Measurements from ENCODE around the gene BCL3. TPM values are rescaled to one million over a fixed set of nuclear protein-coding genes. Genes with fewer than 3 reads are reported as not detected.

The BCL3 gene
- polyA plus RNA-seq, 1 donor (not counting 4 experiments of a cell fraction or from before 2014, with no cell fraction given) = 1.1 TPM

DNA sequence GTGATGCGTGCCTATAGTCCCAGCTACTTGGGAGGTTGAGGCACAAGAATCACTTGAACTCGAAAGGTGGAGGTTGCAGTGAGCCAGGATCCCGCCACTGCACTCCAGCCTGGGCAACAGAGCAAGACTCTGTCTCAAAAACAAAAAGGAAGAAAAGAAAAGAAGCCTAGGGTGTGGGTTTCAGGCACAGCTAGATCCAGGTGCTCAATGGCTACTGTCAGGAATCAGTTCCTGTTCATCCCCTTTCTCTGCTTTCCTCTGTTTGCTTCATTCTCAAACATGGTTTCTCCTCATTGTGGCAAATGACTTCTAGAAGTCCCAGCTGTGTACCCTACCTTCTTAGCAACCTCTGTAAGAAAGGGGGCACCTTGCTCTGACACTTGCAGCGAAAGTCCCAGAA is 35.0 kb downstream of the BCL3 start:
- TF ChIP-seq EZH2 (IDR thresholded peaks at IDR 0.05; ENCODE audit: low read length) = no peak
- TF ChIP-seq, protein P1, sequence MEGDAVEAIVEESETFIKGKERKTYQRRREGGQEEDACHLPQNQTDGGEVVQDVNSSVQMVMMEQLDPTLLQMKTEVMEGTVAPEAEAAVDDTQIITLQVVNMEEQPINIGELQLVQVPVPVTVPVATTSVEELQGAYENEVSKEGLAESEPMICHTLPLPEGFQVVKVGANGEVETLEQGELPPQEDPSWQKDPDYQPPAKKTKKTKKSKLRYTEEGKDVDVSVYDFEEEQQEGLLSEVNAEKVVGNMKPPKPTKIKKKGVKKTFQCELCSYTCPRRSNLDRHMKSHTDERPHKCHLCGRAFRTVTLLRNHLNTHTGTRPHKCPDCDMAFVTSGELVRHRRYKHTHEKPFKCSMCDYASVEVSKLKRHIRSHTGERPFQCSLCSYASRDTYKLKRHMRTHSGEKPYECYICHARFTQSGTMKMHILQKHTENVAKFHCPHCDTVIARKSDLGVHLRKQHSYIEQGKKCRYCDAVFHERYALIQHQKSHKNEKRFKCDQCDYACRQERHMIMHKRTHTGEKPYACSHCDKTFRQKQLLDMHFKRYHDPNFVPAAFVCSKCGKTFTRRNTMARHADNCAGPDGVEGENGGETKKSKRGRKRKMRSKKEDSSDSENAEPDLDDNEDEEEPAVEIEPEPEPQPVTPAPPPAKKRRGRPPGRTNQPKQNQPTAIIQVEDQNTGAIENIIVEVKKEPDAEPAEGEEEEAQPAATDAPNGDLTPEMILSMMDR (optimal IDR thresholded peaks at IDR 0.05 in 1 of 3, IDR thresholded peaks at IDR 0.05 in 1 of 3, conservative IDR thresholded peaks at IDR 0.05 in 1 of 3; ENCODE audit: extremely low read depth in 1 of 3, insufficient read depth in 2 of 3, low read length in 3 of 3) = no peak
- Histone ChIP-seq H2AFZ (ENCODE audit: control insufficient read depth, low read length) (no peak overlapping the region), H3K9me3 (ENCODE audit: control insufficient read depth, low read depth, low read length) (no peaks in the 10 kb centered on the region), H3K9ac (ENCODE audit: control insufficient read depth, extremely low read depth, insufficient read depth, low read length) (no peak overlapping the region), H3K9me1 (ENCODE audit: control insufficient read depth, extremely low read depth, insufficient read depth, low read length) (peaks cover 4% of the 10 kb centered on the region), H3K4me3 (ENCODE audit: control insufficient read depth in 2 of 3, extremely low read depth in 1 of 3, insufficient read depth in 2 of 3, low read depth in 1 of 3, low read length in 3 of 3) (no peak overlapping the region), H3K4me2 (ENCODE audit: control insufficient read depth, extremely low read depth, insufficient read depth, low read depth, low read length) (no peak overlapping the region), H3K27me3 (ENCODE audit: control insufficient read depth, extremely low read depth, insufficient read depth, low read length) (no peaks in the 10 kb centered on the region), H3K79me2 (ENCODE audit: control insufficient read depth, insufficient read depth, low read length) (peaks cover 31% of the 10 kb centered on the region), H4K20me1 (ENCODE audit: control insufficient read depth, extremely low read depth, insufficient read depth, low read length) (peaks cover 5% of the 10 kb centered on the region), H3K36me3 (ENCODE audit: control insufficient read depth in 2 of 2, extremely low read depth in 1 of 2, insufficient read depth in 2 of 2, low read length in 2 of 2) (peaks cover 15 to 38% of the 10 kb centered on the region in 2 experiments), H3K27ac (ENCODE audit: control insufficient read depth, insufficient read depth, low read length) (no peak overlapping the region), H3K4me1 (ENCODE audit: control insufficient read depth, extremely low read depth, insufficient read depth, low read length) (peaks cover 22% of the 10 kb centered on the region)
- FAIRE-seq = no peak
- DNase-seq (ENCODE audit: low read depth, low spot score) = no peak
- dilution Hi-C loops (cut with MboI; ENCODE audit: extremely low pct_ligation_motif_present, low sequenced_read_pairs) = no loop called here

- no peak overlapping the region for H3K9ac ChIP-seq (ENCODE audit: control insufficient read depth, extremely low read depth, insufficient read depth, low read length)
- H4K20me1 ChIP-seq (ENCODE audit: control insufficient read depth, extremely low read depth, insufficient read depth, low read length) = peaks cover 5% of the 10 kb centered on the region
- no peaks in the 10 kb centered on the region for H3K9me1 ChIP-seq (ENCODE audit: control insufficient read depth, extremely low read depth, insufficient read depth, low read length)
- H3K36me3 ChIP-seq (ENCODE audit: control insufficient read depth in 2 of 2, extremely low read depth in 1 of 2, insufficient read depth in 2 of 2, low read length in 2 of 2) = peaks cover 28 to 49% of the 10 kb centered on the region in 2 experiments
- FAIRE-seq (no peak), DNase-seq (ENCODE audit: low read depth, low spot score) (no peak)
- TF ChIP-seq, protein P1 (optimal IDR thresholded peaks at IDR 0.05 in 1 of 3, IDR thresholded peaks at IDR 0.05 in 1 of 3, conservative IDR thresholded peaks at IDR 0.05 in 1 of 3; ENCODE audit: extremely low read depth in 1 of 3, insufficient read depth in 2 of 3, low read length in 3 of 3) = no peak
- no peak for TF ChIP-seq EZH2 (IDR thresholded peaks at IDR 0.05; ENCODE audit: low read length)
- dilution Hi-C loops (cut with MboI; ENCODE audit: extremely low pct_ligation_motif_present, low sequenced_read_pairs) = no loop called here
- no peak overlapping the region for H2AFZ ChIP-seq (ENCODE audit: control insufficient read depth, low read length)
- peaks cover 8% of the 10 kb centered on the region for H3K4me1 ChIP-seq (ENCODE audit: control insufficient read depth, extremely low read depth, insufficient read depth, low read length)
- no peak overlapping the region for H3K27ac ChIP-seq (ENCODE audit: control insufficient read depth, insufficient read depth, low read length)
- peaks cover 19% of the 10 kb centered on the region for H3K79me2 ChIP-seq (ENCODE audit: control insufficient read depth, insufficient read depth, low read length)
- H3K4me2 ChIP-seq (ENCODE audit: control insufficient read depth, extremely low read depth, insufficient read depth, low read depth, low read length) = no peak overlapping the region
- H3K9me3 ChIP-seq (ENCODE audit: control insufficient read depth, low read depth, low read length) = no peaks in the 10 kb centered on the region
- H3K4me3 ChIP-seq (ENCODE audit: control insufficient read depth in 2 of 3, extremely low read depth in 1 of 3, insufficient read depth in 2 of 3, low read depth in 1 of 3, low read length in 3 of 3) = no peak overlapping the region
- no peaks in the 10 kb centered on the region for H3K27me3 ChIP-seq (ENCODE audit: control insufficient read depth, extremely low read depth, insufficient read depth, low read length)
Observed at GRCh38 chr19:44785271-44785670, 36.8 kb downstream of the BCL3 start.
